ENCODE data around the gene WDR45B. TPM values are rescaled to one million over a fixed set of nuclear protein-coding genes. Genes with fewer than 3 reads are reported as not detected.

Gene WDR45B
- total RNA-seq, 2 donors from 2014 or later: 66.0 to 204 TPM

DNA sequence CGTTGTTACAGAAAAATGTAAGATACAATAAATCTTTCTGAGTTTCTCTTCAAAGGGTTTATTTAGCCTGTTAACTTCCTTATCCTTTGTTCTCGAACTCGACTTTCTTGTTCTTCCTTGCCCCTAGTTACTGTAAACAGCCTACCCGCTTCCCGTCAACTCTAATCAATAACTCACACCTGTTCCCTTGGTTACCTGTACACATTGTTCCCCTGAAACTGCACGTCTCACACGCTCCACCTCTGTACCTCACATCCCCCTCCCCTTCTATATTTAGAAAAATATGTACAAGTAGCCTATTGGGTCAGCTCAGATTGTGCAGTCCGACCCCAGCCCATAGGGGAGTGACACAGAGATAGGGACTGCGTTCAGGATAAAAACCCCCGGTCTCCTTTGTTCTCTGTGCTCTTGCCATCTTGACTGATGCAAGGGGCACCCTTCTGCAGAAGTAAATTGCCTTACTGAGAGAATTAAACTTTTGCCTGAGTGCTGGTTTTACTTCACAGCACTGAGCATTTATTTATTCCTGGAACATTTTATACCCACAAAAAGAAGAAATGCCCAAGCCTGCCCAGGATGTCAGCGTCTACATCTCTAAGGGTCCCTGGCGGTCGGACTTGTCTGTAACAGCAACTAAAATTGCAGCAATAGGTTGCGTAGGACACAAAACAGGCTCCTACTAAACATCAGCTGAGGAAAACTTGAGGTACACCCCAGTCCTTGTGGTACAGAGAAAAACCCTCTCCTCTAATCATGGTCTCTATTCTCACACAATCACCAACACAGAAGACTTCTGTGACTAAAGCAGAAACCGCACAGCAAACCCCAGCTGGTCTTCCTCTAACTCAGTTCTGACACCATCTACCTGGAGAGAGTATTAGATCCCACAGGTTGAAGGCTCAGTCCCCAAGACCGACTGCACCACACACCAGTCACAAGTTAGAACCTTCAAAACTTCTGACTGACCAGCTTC, 11.3 kb downstream of the WDR45B start:
- Mint-ChIP-seq H3K27ac (peak overlapping the region; percentile 96), H3K9me3 (no peaks in the 10 kb centered on the region), H3K4me1 (peaks cover 30% of the 10 kb centered on the region), H3K27me3 (no peaks in the 10 kb centered on the region), H3K4me3 (peak overlapping the region; percentile 61), H3K36me3 (ENCODE audit: low read depth) (peaks cover 98% of the 10 kb centered on the region)
- peak; percentile 83 for ATAC-seq (replicated peaks)

DNA sequence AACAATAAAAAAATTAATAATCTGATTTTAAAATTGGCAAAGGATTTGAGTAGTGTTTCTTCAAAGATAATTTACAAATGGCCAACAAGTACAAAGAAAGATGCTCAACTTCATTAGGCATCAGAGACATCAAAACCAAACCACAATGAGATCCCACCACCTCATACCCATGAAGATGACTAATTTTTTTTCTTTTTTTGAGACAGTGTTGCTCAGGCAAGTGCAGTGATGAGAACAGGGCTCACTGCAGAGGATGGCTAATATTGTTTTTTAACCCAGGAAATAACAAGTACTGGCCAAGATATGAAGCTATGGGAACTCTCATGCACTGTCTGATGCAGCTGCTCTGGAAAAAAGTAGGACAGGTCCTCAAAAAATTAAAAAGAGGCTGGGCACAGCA, 14.9 kb downstream of the WDR45B start:
- peaks cover 97% of the 10 kb centered on the region for H3K36me3 Mint-ChIP-seq (ENCODE audit: low read depth)

DNA sequence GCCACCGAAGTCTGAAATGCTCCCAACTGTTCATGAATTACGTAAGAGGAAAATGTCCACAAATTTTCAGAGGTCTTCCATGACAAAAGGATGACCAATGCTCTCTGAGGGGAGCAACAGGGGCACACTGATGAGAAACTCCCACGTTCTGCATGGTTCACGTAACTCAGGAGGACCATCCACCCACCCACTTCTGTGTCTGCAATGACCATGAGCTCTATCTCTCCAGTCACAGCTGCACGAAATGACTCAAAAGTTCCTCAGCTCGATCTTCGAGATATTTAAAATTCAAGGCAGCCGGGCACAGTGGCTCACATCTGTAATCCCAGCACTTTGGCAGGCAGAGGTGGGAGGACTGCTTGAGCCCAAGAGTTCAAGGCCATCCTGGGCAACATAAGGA, 15.8 kb downstream of the WDR45B start:
- H3K4me1 Mint-ChIP-seq: peaks cover 27% of the 10 kb centered on the region
- peaks cover 97% of the 10 kb centered on the region for H3K36me3 Mint-ChIP-seq (ENCODE audit: low read depth)
- no peaks in the 10 kb centered on the region for H3K27me3 Mint-ChIP-seq
- H3K9me3 Mint-ChIP-seq: no peaks in the 10 kb centered on the region
- H3K27ac Mint-ChIP-seq: no peak overlapping the region
- H3K4me3 Mint-ChIP-seq: no peak overlapping the region
- ATAC-seq (replicated peaks): no peak

More for the DNA sequence above, 14.9 kb downstream of the WDR45B start:
- peaks cover 28% of the 10 kb centered on the region for H3K4me1 Mint-ChIP-seq
- H3K9me3 Mint-ChIP-seq: no peaks in the 10 kb centered on the region
- H3K27me3 Mint-ChIP-seq: no peaks in the 10 kb centered on the region
- peak overlapping the region; percentile 42 for H3K4me3 Mint-ChIP-seq
- H3K27ac Mint-ChIP-seq: no peak overlapping the region
- peak; percentile 60 for ATAC-seq (replicated peaks)

DNA sequence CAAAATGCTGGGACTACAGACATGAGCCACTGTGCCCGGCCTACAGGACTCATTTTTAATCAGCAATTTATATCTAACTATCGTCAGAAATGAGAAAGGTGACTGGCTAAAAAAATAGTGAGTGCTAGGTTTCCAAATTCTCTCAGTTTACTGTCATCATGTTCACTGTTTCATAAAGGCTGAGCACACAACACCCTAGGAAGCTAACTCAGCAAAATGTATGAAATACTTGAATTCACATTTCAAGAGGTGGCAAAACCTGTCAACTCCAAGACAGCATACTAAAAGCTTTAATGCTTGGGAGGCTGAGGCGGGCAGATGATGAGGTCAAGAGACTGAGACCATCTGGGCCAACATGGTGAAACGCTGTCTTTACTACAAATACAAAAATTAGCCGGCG, 16.7 kb downstream of the WDR45B start:
- H3K4me1 Mint-ChIP-seq: peaks cover 20% of the 10 kb centered on the region
- no peak for ATAC-seq (replicated peaks)
- peaks cover 97% of the 10 kb centered on the region for H3K36me3 Mint-ChIP-seq (ENCODE audit: low read depth)
- H3K27me3 Mint-ChIP-seq: no peaks in the 10 kb centered on the region
- H3K9me3 Mint-ChIP-seq: no peaks in the 10 kb centered on the region
- no peak overlapping the region for H3K4me3 Mint-ChIP-seq
- no peak overlapping the region for H3K27ac Mint-ChIP-seq

DNA sequence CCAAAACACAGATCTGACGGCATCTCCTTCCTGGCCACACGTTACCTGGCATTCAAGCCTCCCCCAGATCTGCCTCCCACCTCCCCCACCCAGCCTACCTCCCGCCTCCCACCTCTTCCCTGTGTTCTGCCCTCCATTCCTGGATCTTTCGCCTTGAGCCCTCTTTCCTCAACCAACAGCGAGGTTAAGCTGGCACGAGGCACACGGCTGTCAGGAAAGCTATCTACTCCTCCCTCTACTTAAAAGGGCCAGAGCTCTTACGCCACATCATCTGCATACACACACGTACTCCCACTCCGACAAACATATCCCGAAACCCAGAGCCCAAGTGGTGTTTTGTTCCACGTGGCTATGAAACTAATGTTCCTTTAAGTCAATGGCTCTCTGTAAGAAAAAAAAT, 18.0 kb downstream of the WDR45B start:
- Mint-ChIP-seq H3K9me3 (no peaks in the 10 kb centered on the region), H3K27ac (no peak overlapping the region), H3K4me3 (no peak overlapping the region), H3K36me3 (ENCODE audit: low read depth) (peaks cover 95% of the 10 kb centered on the region), H3K27me3 (no peaks in the 10 kb centered on the region), H3K4me1 (peaks cover 17% of the 10 kb centered on the region)
- no peak for ATAC-seq (replicated peaks)

DNA sequence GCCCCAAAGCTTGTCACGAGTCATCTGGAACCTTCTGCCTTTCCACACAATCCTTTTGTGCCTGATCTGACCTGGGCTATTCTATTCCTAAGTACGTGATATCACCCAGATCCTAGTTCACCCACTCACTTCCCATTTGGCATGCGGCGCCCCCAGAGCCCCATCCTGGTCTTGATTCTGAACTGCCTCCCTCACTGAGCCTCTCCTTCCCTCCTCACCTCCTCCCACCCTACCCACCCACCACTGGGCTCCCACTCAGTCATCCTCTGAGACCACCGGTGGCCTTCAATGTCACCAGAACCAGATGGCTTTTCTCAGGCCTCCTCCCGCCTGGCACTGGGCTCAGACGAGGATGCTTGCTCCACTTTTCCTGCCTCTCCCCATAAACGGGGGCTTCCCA, 18.5 kb downstream of the WDR45B start:
- Mint-ChIP-seq H3K36me3 (ENCODE audit: low read depth) (peaks cover 95% of the 10 kb centered on the region), H3K4me3 (no peak overlapping the region), H3K4me1 (peaks cover 14% of the 10 kb centered on the region), H3K27me3 (no peaks in the 10 kb centered on the region), H3K9me3 (no peaks in the 10 kb centered on the region), H3K27ac (no peak overlapping the region)
- no peak for ATAC-seq (replicated peaks)

DNA sequence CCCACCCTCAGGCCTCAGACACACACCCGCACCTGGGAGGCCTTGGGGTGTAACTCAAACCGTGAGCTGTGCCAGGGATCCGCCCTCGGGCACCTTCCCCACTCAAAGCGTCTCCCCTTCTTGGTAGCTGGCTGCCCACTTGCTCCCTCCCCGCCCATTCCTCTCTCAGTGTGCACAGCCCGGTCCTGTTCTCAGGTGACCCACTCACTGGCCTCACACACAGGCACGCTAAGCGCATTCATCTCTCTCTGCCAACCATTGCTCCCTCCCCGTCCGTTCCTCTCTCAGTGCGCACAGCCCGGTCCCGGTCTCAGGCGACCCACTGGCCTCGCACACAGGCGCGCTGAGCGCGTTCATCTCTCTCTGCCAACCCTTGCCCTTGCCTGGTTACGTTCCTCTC, 20.8 kb downstream of the WDR45B start:
- peaks cover 11% of the 10 kb centered on the region for H3K4me1 Mint-ChIP-seq
- H3K4me3 Mint-ChIP-seq: no peak overlapping the region
- no peaks in the 10 kb centered on the region for H3K9me3 Mint-ChIP-seq
- no peak for ATAC-seq (replicated peaks)
- H3K36me3 Mint-ChIP-seq (ENCODE audit: low read depth): peaks cover 95% of the 10 kb centered on the region
- no peaks in the 10 kb centered on the region for H3K27me3 Mint-ChIP-seq
- H3K27ac Mint-ChIP-seq: peak overlapping the region; percentile 41

DNA sequence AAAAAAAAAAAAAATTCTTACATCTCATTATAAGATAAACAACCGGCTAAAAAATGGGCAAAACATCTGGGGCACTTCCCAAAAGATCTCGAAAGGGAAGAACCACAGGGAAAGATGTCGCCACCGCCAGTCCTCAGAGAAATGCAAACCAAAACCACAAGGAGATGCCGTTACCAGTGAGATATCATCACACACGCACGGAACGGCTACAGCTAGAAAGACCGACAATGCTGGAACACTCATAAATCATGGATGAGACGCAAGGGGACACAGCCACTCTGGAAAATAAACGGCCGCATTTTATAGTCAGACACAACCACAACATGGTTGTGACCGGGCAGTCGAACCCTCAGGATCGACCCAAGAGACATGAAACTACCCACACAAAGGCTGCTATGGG, 24.5 kb downstream of the WDR45B start:
- H3K27ac Mint-ChIP-seq: no peak overlapping the region
- no peak overlapping the region for H3K4me3 Mint-ChIP-seq
- H3K4me1 Mint-ChIP-seq: peaks cover 6% of the 10 kb centered on the region
- peaks cover 99% of the 10 kb centered on the region for H3K36me3 Mint-ChIP-seq (ENCODE audit: low read depth)
- no peaks in the 10 kb centered on the region for H3K27me3 Mint-ChIP-seq
- H3K9me3 Mint-ChIP-seq: no peaks in the 10 kb centered on the region
- ATAC-seq (replicated peaks): no peak

DNA sequence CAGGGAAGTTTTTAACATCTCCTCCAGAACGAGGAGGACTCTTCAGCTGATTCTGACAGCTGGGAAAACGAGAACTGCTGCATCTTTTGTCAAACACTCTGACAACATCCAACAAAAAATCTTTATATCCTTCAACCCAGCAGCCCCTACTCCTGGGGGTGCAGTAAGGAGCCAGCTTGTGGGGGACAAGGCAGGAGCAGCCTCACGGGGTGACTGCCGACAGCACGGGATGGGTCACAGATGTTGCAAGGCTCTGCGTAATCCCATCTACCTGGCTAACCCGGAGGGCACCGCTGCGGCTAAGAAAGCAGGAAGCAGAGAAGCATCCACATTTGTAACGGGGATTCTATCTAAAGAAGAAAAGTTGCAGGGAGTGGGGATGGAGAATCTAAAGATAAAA, 28.6 kb downstream of the WDR45B start:
- H3K4me3 Mint-ChIP-seq: no peak overlapping the region
- no peaks in the 10 kb centered on the region for H3K4me1 Mint-ChIP-seq
- peaks cover 100% of the 10 kb centered on the region for H3K36me3 Mint-ChIP-seq (ENCODE audit: low read depth)
- no peaks in the 10 kb centered on the region for H3K9me3 Mint-ChIP-seq
- H3K27me3 Mint-ChIP-seq: no peaks in the 10 kb centered on the region
- ATAC-seq (replicated peaks): no peak
- peak overlapping the region; percentile 65 for H3K27ac Mint-ChIP-seq

DNA sequence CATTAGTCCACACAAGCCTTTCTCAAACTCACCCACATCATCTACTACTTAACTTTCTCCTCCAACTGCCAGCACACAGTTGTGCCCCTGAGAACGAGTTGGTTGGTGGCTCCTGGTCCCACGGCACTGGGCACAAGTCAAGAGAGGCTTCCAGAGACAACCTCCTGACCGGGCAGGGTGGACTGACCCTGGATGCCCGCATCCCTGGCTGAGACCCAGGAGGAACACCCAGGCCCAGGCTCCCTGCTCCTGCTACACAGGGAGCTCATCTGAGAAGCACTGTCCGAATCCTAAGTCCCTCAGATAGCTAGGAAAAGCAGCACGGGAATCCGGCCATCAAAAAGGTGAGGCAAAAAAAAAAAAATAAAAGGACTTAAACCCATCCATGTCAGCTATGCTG, 29.0 kb downstream of the WDR45B start:
- Mint-ChIP-seq H3K27me3 (no peaks in the 10 kb centered on the region), H3K9me3 (no peaks in the 10 kb centered on the region), H3K27ac (peak overlapping the region; percentile 65), H3K4me3 (no peak overlapping the region), H3K36me3 (ENCODE audit: low read depth) (peaks cover 100% of the 10 kb centered on the region), H3K4me1 (no peaks in the 10 kb centered on the region)
- no peak for ATAC-seq (replicated peaks)

DNA sequence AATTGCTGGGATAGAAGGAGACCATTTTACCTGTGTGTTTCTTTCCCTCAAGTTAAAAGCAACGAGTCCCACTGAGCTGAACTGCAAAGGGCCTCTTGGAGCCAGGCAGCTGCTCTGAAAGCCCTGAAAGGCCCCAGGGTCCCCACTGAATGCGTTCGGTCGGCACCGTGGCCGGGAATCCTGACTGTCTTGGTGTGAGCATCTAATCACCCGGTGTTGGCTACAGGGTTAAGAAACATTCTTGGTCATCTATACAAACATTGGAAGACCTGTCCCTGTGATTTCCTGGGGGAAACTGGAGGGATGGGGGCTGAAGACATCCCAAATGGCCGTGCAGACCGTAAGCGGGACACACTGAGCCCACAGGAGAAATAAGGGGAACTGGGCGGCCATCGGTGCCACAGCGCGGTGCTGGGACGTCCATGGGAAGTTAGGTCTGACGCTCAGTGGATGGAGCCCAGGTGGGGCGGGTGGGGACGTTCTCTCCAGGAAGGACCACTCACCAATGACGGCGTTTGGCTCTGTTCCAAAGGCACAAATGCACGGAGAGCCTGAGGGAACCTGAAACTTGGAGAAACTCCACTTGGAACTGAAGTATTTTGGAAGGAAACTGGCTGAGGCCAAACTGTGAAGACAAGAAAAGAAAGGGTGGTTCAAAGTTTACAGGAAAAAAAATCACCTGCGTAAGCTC, 32.1 kb downstream of the WDR45B start:
- Mint-ChIP-seq H3K27me3 (no peaks in the 10 kb centered on the region), H3K9me3 (no peaks in the 10 kb centered on the region), H3K36me3 (ENCODE audit: low read depth) (peaks cover 95% of the 10 kb centered on the region), H3K27ac (no peak overlapping the region), H3K4me1 (no peaks in the 10 kb centered on the region), H3K4me3 (no peak overlapping the region)
- no peak for ATAC-seq (replicated peaks)

DNA sequence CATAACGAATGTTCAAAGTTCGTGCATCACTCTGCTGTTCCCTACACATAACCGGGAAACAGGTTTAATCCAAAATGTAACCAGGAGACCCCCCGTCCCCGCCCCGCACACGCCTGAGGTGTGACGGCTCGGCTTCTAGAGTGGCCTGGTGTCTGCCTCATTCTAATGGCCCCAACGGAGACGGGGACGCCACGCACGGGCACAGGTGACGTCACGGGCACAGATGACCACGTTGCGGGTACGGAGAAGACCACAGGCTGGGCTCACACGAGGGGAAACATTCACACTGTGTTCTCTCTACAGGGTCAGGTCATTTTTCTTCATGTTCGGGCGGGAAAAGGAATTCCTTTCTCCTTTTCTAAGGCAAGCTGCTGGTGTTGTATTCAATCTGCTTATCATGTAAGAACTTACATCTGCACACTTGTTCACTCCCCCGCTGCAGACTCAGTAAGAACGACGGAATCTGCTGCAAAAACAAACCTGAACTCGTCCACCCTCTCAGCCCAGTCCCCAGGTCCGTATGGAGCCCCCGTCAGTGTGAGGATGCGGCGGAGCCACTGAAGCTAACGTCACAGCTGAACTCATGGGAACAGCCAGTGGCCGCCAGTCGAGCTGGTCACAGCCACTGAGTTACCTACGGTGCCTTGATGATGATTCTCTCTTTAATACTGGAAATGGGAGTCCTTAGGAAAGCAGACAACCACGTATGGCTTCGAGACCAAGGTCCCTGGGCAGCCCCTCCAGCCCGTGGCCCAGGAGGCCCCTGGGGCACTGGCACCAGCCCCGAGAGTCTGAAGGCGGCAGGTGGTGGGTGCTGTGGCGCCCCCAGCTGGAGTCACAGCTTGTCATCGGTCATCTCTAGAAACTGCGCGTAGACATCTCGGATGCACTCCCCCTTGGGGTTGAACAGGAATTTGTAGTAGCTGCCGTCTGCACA, 32.9 kb downstream of the WDR45B start:
- Mint-ChIP-seq H3K9me3 (no peaks in the 10 kb centered on the region), H3K4me3 (no peak overlapping the region), H3K36me3 (ENCODE audit: low read depth) (peaks cover 95% of the 10 kb centered on the region), H3K4me1 (no peaks in the 10 kb centered on the region), H3K27me3 (no peaks in the 10 kb centered on the region), H3K27ac (no peak overlapping the region)
- no peak for ATAC-seq (replicated peaks)

DNA sequence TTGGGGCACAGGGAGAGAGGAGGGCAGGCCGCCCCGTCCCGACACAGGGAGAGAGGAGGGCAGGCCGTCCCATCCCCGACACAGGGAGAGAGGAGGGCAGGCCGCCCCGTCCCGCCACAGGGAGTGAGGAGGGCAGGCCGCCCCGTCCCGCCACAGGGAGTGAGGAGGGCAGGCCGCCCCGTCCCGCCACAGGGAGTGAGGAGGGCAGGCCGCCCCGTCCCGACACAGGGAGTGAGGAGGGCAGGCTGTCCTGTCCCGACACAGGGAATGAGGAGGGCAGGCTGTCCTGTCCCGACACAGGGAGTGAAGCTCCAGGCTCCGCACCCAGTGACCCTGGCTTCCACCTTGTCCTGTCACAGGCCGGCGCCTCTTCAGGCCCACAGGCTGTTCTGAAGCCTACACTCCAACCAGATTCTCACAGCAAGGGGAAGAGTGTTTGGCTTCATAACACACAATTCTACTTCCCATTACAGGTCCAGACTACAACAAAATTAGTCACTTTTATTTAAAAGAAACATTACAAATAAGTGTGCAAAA, 34.1 kb downstream of the WDR45B start:
- no peak overlapping the region for H3K27ac Mint-ChIP-seq
- H3K4me3 Mint-ChIP-seq: no peak overlapping the region
- H3K36me3 Mint-ChIP-seq (ENCODE audit: low read depth): peaks cover 95% of the 10 kb centered on the region
- ATAC-seq (replicated peaks): no peak
- H3K9me3 Mint-ChIP-seq: no peaks in the 10 kb centered on the region
- H3K4me1 Mint-ChIP-seq: no peaks in the 10 kb centered on the region
- H3K27me3 Mint-ChIP-seq: no peaks in the 10 kb centered on the region
